Keratinocyte (primary cell): ENCODE data around the gene GFI1.

Experiments used
- CTCF ChIP-seq, 3 experiments: IDR thresholded peaks in 1 of 3; conservative IDR thresholded peaks in 1 of 3; optimal IDR thresholded peaks in 1 of 3; 2 replicates in 2 of 3; 3 replicates in 1 of 3; pipeline versions ENCODE3 to v1.5.1; 2011; ENCODE audit warnings: low read length in 3 of 3, mild to moderate bottlenecking in 3 of 3, moderate library complexity in 2 of 3, control low read depth in 1 of 3, inconsistent platforms in 1 of 3; ENCODE audit not compliant: insufficient read depth in 2 of 3; ENCODE audit errors: extremely low read depth in 1 of 3
- EZH2 ChIP-seq: IDR thresholded peaks from one replicate; pipeline ENCODE4 v1.6.1; 2012; ENCODE audit warnings: inconsistent platforms, mild to moderate bottlenecking, low read length, moderate library complexity

GRCh38 chr1:92441316-92441696 is 45.4 kb downstream of the GFI1 start:
- no peak for TF ChIP-seq CTCF (optimal IDR thresholded peaks at IDR 0.05 in 1 of 3, IDR thresholded peaks at IDR 0.05 in 1 of 3, conservative IDR thresholded peaks at IDR 0.05 in 1 of 3; ENCODE audit: extremely low read depth in 1 of 3, insufficient read depth in 2 of 3, low read length in 3 of 3)
- no peak for TF ChIP-seq EZH2
